Measurements from ENCODE around the gene GAB2.

Gene GAB2

GRCh38 chr11:78449866-78450265 is 32.2 kb upstream of the GAB2 start:
- Histone ChIP-seq H3K9me3 (ENCODE audit: control insufficient read depth, insufficient read depth, low read length) (no peaks in the 10 kb centered on the region), H3K27ac (ENCODE audit: low read length) (no peak overlapping the region), H3K4me3 (ENCODE audit: low read length) (no peak overlapping the region), H3K27me3 (ENCODE audit: control insufficient read depth, insufficient read depth, low read length) (no peaks in the 10 kb centered on the region), H3K4me1 (ENCODE audit: control insufficient read depth, insufficient read depth, low read length) (no peaks in the 10 kb centered on the region), H3K36me3 (ENCODE audit: control insufficient read depth, insufficient read depth, low read length) (no peaks in the 10 kb centered on the region)
- WGBS (ENCODE audit: insufficient coverage, insufficient read length): no CpG with 5 or more reads among the region's 4 CpGs
- no peak for DNase-seq (ENCODE audit: low read depth, low spot score)

GRCh38 chr11:78446210-78446609 is 28.6 kb upstream of the GAB2 start:
- no peak for DNase-seq (ENCODE audit: low read depth, low spot score)
- Histone ChIP-seq H3K4me3 (ENCODE audit: low read length) (no peak overlapping the region), H3K27me3 (ENCODE audit: control insufficient read depth, insufficient read depth, low read length) (no peaks in the 10 kb centered on the region), H3K9me3 (ENCODE audit: control insufficient read depth, insufficient read depth, low read length) (no peaks in the 10 kb centered on the region), H3K27ac (ENCODE audit: low read length) (no peak overlapping the region), H3K4me1 (ENCODE audit: control insufficient read depth, insufficient read depth, low read length) (no peaks in the 10 kb centered on the region), H3K36me3 (ENCODE audit: control insufficient read depth, insufficient read depth, low read length) (no peaks in the 10 kb centered on the region)

- no peaks in the 10 kb centered on the region for H3K36me3 ChIP-seq (ENCODE audit: control insufficient read depth, insufficient read depth, low read length)
- no peak overlapping the region for H3K4me3 ChIP-seq (ENCODE audit: low read length)
- H3K27ac ChIP-seq (ENCODE audit: low read length): no peak overlapping the region
- H3K27me3 ChIP-seq (ENCODE audit: control insufficient read depth, insufficient read depth, low read length): no peaks in the 10 kb centered on the region
- no peak for DNase-seq (ENCODE audit: low read depth, low spot score)
- WGBS (ENCODE audit: insufficient coverage, insufficient read length): no CpG with 5 or more reads among the region's 1 CpG
- H3K4me1 ChIP-seq (ENCODE audit: control insufficient read depth, insufficient read depth, low read length): no peaks in the 10 kb centered on the region
- H3K9me3 ChIP-seq (ENCODE audit: control insufficient read depth, insufficient read depth, low read length): no peaks in the 10 kb centered on the region
Measured at GRCh38 chr11:78444726-78445125, 27.1 kb upstream of the GAB2 start.

GRCh38 chr11:78441956-78442355 is 24.3 kb upstream of the GAB2 start:
- Histone ChIP-seq H3K36me3 (ENCODE audit: control insufficient read depth, insufficient read depth, low read length) (no peaks in the 10 kb centered on the region), H3K27ac (ENCODE audit: low read length) (no peak overlapping the region), H3K4me3 (ENCODE audit: low read length) (no peak overlapping the region), H3K4me1 (ENCODE audit: control insufficient read depth, insufficient read depth, low read length) (no peaks in the 10 kb centered on the region), H3K9me3 (ENCODE audit: control insufficient read depth, insufficient read depth, low read length) (no peaks in the 10 kb centered on the region), H3K27me3 (ENCODE audit: control insufficient read depth, insufficient read depth, low read length) (no peaks in the 10 kb centered on the region)
- no CpG with 5 or more reads among the region's 4 CpGs for WGBS (ENCODE audit: insufficient coverage, insufficient read length)
- no peak for DNase-seq (ENCODE audit: low read depth, low spot score)

GRCh38 chr11:78438298-78438975 is 20.8 kb upstream of the GAB2 start:
- WGBS (ENCODE audit: insufficient coverage, insufficient read length): 100% methylated on average over 2 of the region's 5 CpGs

GRCh38 chr11:78432956-78433355 is 15.3 kb upstream of the GAB2 start:
- DNase-seq (ENCODE audit: low read depth, low spot score): no peak
- no peak overlapping the region for H3K4me3 ChIP-seq (ENCODE audit: low read length)
- H3K4me1 ChIP-seq (ENCODE audit: control insufficient read depth, insufficient read depth, low read length): no peaks in the 10 kb centered on the region
- no peaks in the 10 kb centered on the region for H3K27me3 ChIP-seq (ENCODE audit: control insufficient read depth, insufficient read depth, low read length)
- no peaks in the 10 kb centered on the region for H3K36me3 ChIP-seq (ENCODE audit: control insufficient read depth, insufficient read depth, low read length)
- WGBS (ENCODE audit: insufficient coverage, insufficient read length): no CpG with 5 or more reads among the region's 1 CpG
- H3K27ac ChIP-seq (ENCODE audit: low read length): no peak overlapping the region
- no peaks in the 10 kb centered on the region for H3K9me3 ChIP-seq (ENCODE audit: control insufficient read depth, insufficient read depth, low read length)

More at GRCh38 chr11:78438298-78438975, 20.8 kb upstream of the GAB2 start:
- H3K27me3 ChIP-seq (ENCODE audit: control insufficient read depth, insufficient read depth, low read length): no peaks in the 10 kb centered on the region
- no peaks in the 10 kb centered on the region for H3K36me3 ChIP-seq (ENCODE audit: control insufficient read depth, insufficient read depth, low read length)
- no peaks in the 10 kb centered on the region for H3K9me3 ChIP-seq (ENCODE audit: control insufficient read depth, insufficient read depth, low read length)
- no peak overlapping the region for H3K27ac ChIP-seq (ENCODE audit: low read length)
- no peak for DNase-seq (ENCODE audit: low read depth, low spot score)
- H3K4me1 ChIP-seq (ENCODE audit: control insufficient read depth, insufficient read depth, low read length): no peaks in the 10 kb centered on the region
- no peak overlapping the region for H3K4me3 ChIP-seq (ENCODE audit: low read length)

- no peak for DNase-seq (ENCODE audit: low read depth, low spot score)
Measured at GRCh38 chr11:78432058-78432515, 14.5 kb upstream of the GAB2 start.

GRCh38 chr11:78429660-78430059 is 12.0 kb upstream of the GAB2 start:
- Histone ChIP-seq H3K4me3 (ENCODE audit: low read length) (no peak overlapping the region), H3K27me3 (ENCODE audit: control insufficient read depth, insufficient read depth, low read length) (no peaks in the 10 kb centered on the region), H3K27ac (ENCODE audit: low read length) (no peak overlapping the region), H3K4me1 (ENCODE audit: control insufficient read depth, insufficient read depth, low read length) (no peaks in the 10 kb centered on the region), H3K36me3 (ENCODE audit: control insufficient read depth, insufficient read depth, low read length) (no peaks in the 10 kb centered on the region), H3K9me3 (ENCODE audit: control insufficient read depth, insufficient read depth, low read length) (no peaks in the 10 kb centered on the region)
- no peak for DNase-seq (ENCODE audit: low read depth, low spot score)
- no CpG with 5 or more reads among the region's 4 CpGs for WGBS (ENCODE audit: insufficient coverage, insufficient read length)

More at GRCh38 chr11:78432058-78432515, 14.5 kb upstream of the GAB2 start:
- H3K36me3 ChIP-seq (ENCODE audit: control insufficient read depth, insufficient read depth, low read length): no peaks in the 10 kb centered on the region
- no CpG with 5 or more reads among the region's 4 CpGs for WGBS (ENCODE audit: insufficient coverage, insufficient read length)
- H3K27me3 ChIP-seq (ENCODE audit: control insufficient read depth, insufficient read depth, low read length): no peaks in the 10 kb centered on the region
- H3K4me1 ChIP-seq (ENCODE audit: control insufficient read depth, insufficient read depth, low read length): no peaks in the 10 kb centered on the region
- H3K27ac ChIP-seq (ENCODE audit: low read length): no peak overlapping the region
- no peaks in the 10 kb centered on the region for H3K9me3 ChIP-seq (ENCODE audit: control insufficient read depth, insufficient read depth, low read length)
- H3K4me3 ChIP-seq (ENCODE audit: low read length): no peak overlapping the region

- Histone ChIP-seq H3K36me3 (ENCODE audit: control insufficient read depth, insufficient read depth, low read length) (no peaks in the 10 kb centered on the region), H3K9me3 (ENCODE audit: control insufficient read depth, insufficient read depth, low read length) (no peaks in the 10 kb centered on the region), H3K27ac (ENCODE audit: low read length) (no peak overlapping the region), H3K4me1 (ENCODE audit: control insufficient read depth, insufficient read depth, low read length) (no peaks in the 10 kb centered on the region), H3K27me3 (ENCODE audit: control insufficient read depth, insufficient read depth, low read length) (no peaks in the 10 kb centered on the region), H3K4me3 (ENCODE audit: low read length) (no peak overlapping the region)
- no peak for DNase-seq (ENCODE audit: low read depth, low spot score)
Measured at GRCh38 chr11:78429209-78429608, 11.6 kb upstream of the GAB2 start.

GRCh38 chr11:78428773-78429172 is 11.2 kb upstream of the GAB2 start:
- Histone ChIP-seq H3K4me1 (ENCODE audit: control insufficient read depth, insufficient read depth, low read length) (no peaks in the 10 kb centered on the region), H3K27ac (ENCODE audit: low read length) (no peak overlapping the region), H3K4me3 (ENCODE audit: low read length) (no peak overlapping the region), H3K36me3 (ENCODE audit: control insufficient read depth, insufficient read depth, low read length) (no peaks in the 10 kb centered on the region), H3K27me3 (ENCODE audit: control insufficient read depth, insufficient read depth, low read length) (no peaks in the 10 kb centered on the region), H3K9me3 (ENCODE audit: control insufficient read depth, insufficient read depth, low read length) (no peaks in the 10 kb centered on the region)
- no CpG with 5 or more reads among the region's 3 CpGs for WGBS (ENCODE audit: insufficient coverage, insufficient read length)
- no peak for DNase-seq (ENCODE audit: low read depth, low spot score)

- Histone ChIP-seq H3K27me3 (ENCODE audit: control insufficient read depth, insufficient read depth, low read length) (no peaks in the 10 kb centered on the region), H3K27ac (ENCODE audit: low read length) (no peak overlapping the region), H3K36me3 (ENCODE audit: control insufficient read depth, insufficient read depth, low read length) (no peaks in the 10 kb centered on the region), H3K4me3 (ENCODE audit: low read length) (no peak overlapping the region), H3K4me1 (ENCODE audit: control insufficient read depth, insufficient read depth, low read length) (no peaks in the 10 kb centered on the region), H3K9me3 (ENCODE audit: control insufficient read depth, insufficient read depth, low read length) (no peaks in the 10 kb centered on the region)
- DNase-seq (ENCODE audit: low read depth, low spot score): no peak
Measured at GRCh38 chr11:78428266-78428636, 10.6 kb upstream of the GAB2 start.

Measured in iPS DF 6.9 (cell line).